IPS DF 6.9 (cell line): ENCODE results near the gene DIRAS3.

Source experiments
- DNase-seq: peaks from one replicate; pipeline ENCODE4 v3.0.0-alpha.2; 2013; ENCODE audit warnings: low read depth, low spot score
- H3K27ac ChIP-seq: one replicate; pipeline ENCODE4 v1.5.1; 2013; ENCODE audit warnings: low read length, control low read depth
- H3K27me3 ChIP-seq: 2 replicates; pipeline ENCODE4 v1.6.1; 2013; ENCODE audit warnings: mild to moderate bottlenecking, low read length; ENCODE audit not compliant: control insufficient read depth, insufficient read depth
- H3K36me3 ChIP-seq: 2 replicates; pipeline ENCODE4 v1.6.1; 2013; ENCODE audit warnings: low read length; ENCODE audit not compliant: control insufficient read depth, insufficient read depth
- H3K4me1 ChIP-seq: 2 replicates; pipeline ENCODE4 v1.6.1; 2013; ENCODE audit warnings: low read length; ENCODE audit not compliant: control insufficient read depth, insufficient read depth
- H3K4me3 ChIP-seq: 2 replicates; pipeline ENCODE4 v1.5.1; 2013; ENCODE audit warnings: mild to moderate bottlenecking, low read length
- H3K9me3 ChIP-seq: 2 replicates; pipeline ENCODE4 v1.6.1; 2013; ENCODE audit warnings: low read length, inconsistent platforms; ENCODE audit not compliant: control insufficient read depth, insufficient read depth
- WGBS: extraction: QIAGEN DNeasy Blood & Tissue Kit; methylation state at CpG from one replicate; pipeline ENCODE4 v1.1.7; 2013; ENCODE audit warnings: mixed read lengths, missing lambda C conversion rate; ENCODE audit not compliant: insufficient read length, insufficient coverage; 5-methylcytosine and 5-hydroxymethylcytosine counted together

Gene DIRAS3

GRCh38 chr1:67997746-67998145 is 52.7 kb downstream of the DIRAS3 start:
- no peaks in the 10 kb centered on the region for H3K36me3 ChIP-seq
- H3K4me3 ChIP-seq = no peak overlapping the region
- no CpG with 5 or more reads among the region's 2 CpGs for WGBS
- H3K27ac ChIP-seq = no peak overlapping the region
- H3K9me3 ChIP-seq = no peaks in the 10 kb centered on the region; the same call in 1 of the 2 replicates
- no peaks in the 10 kb centered on the region for H3K27me3 ChIP-seq
- H3K4me1 ChIP-seq = no peaks in the 10 kb centered on the region
- no peak for DNase-seq
